Fibroblast of skin of scalp (primary cell): ENCODE results near the gene APH1B.
"Not testable (repeated sequence)": the region's sequence is repeated elsewhere in the genome, so short reads cannot be mapped to it uniquely, and the experiment has no call there.

Experiments
- DNase-seq: peaks from one replicate; pipeline ENCODE4 v3.0.0-alpha.2; 2013

APH1B gene

GRCh38 chr15:63332367-63333124, 55.1 kb downstream of the APH1B start:
- peak; percentile 96 for DNase-seq

GRCh38 chr15:63334821-63335220, 57.4 kb downstream of the APH1B start:
- no peak for DNase-seq

- DNase-seq: no peak
These were observed 58.3 kb downstream of the APH1B start for GRCh38 chr15:63335543-63336240.

GRCh38 chr15:63337046-63337445, 59.6 kb downstream of the APH1B start:
- no peak for DNase-seq

- DNase-seq: peak; percentile 53
These were observed 60.8 kb downstream of the APH1B start for GRCh38 chr15:63338170-63338569.

- no peak for DNase-seq
These were observed 61.8 kb downstream of the APH1B start for GRCh38 chr15:63339006-63339766.

- no peak for DNase-seq
These were observed 62.4 kb downstream of the APH1B start for GRCh38 chr15:63339836-63340235.

GRCh38 chr15:63340353-63340752, 62.9 kb downstream of the APH1B start:
- no peak for DNase-seq

GRCh38 chr15:63340878-63341277, 63.5 kb downstream of the APH1B start:
- no peak for DNase-seq

GRCh38 chr15:63341898-63342297, 64.5 kb downstream of the APH1B start:
- no peak for DNase-seq

- not testable (repeated sequence) for DNase-seq
These were observed 65.7 kb downstream of the APH1B start for GRCh38 chr15:63342996-63343562.

- peak; percentile 49 for DNase-seq
These were observed 67.5 kb downstream of the APH1B start for GRCh38 chr15:63344731-63345390.

- DNase-seq: no peak
These were observed 68.0 kb downstream of the APH1B start for GRCh38 chr15:63345391-63345752.

- peak; percentile 25 for DNase-seq
These were observed 69.9 kb downstream of the APH1B start for GRCh38 chr15:63347074-63347857.

- DNase-seq: peak; percentile 78
These were observed 71.0 kb downstream of the APH1B start for GRCh38 chr15:63348392-63348791.

GRCh38 chr15:63349156-63349555, 71.8 kb downstream of the APH1B start:
- no peak for DNase-seq

GRCh38 chr15:63349621-63350020, 72.2 kb downstream of the APH1B start:
- no peak for DNase-seq

GRCh38 chr15:63350178-63350621, 72.8 kb downstream of the APH1B start:
- no peak for DNase-seq

- DNase-seq: no peak
These were observed 73.8 kb downstream of the APH1B start for GRCh38 chr15:63351170-63351569.

- DNase-seq: no peak
These were observed 75.4 kb downstream of the APH1B start for GRCh38 chr15:63352808-63353207.

GRCh38 chr15:63353261-63353660, 75.9 kb downstream of the APH1B start:
- DNase-seq: no peak

GRCh38 chr15:63353887-63354286, 76.5 kb downstream of the APH1B start:
- no peak for DNase-seq
